Measurements from ENCODE around the gene ASIC2. TPM values are rescaled to one million over a fixed set of nuclear protein-coding genes. Genes with fewer than 3 reads are reported as not detected.

ASIC2 gene
- total and polyA plus RNA-seq, 9 of the 15 experiments (the other 6 are each of a cell fraction or from before 2014, with no cell fraction given): not detected

DNA sequence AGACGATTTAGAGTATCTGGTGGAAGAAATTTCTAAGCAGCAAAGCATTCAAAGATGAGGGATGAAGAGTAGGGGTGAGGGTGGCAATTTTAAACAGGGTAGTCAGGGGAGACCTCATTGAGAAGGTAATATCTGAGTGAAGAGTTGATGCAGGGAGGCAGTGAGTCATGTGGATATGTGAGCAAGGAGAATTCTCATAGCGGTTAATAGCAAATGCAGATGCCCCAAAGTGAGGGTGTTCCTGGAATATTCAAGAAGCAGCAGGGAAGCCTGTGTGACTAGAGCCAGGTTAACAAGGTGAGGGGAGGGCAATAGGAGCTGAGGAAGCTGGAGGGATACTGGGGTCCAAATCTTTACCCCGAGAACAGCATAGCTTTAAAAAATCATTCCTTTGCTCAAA, 187.2 kb downstream of the ASIC2 start:
- DNase-seq (ENCODE audit: extremely low read depth in 1 of 4, low spot score in 3 of 4) (no peak), FAIRE-seq (no peak), ATAC-seq (no peak)
- intact Hi-C loops (cut with micrococcal nuclease) (no loop called here), in situ Hi-C loops (cut with MboI) (no loop called here)
- 0% methylated on average over 3 of the region's 3 CpGs for WGBS (ENCODE audit: insufficient coverage, low coverage, missing lambda C conversion rate)
- Histone ChIP-seq H3K9ac (ENCODE audit: insufficient read depth in 1 of 2, low read depth in 2 of 2, low read length in 2 of 2) (no peak overlapping the region), H3K4me1 (replicated peaks in 1 of 2; ENCODE audit: control insufficient read depth in 2 of 2, insufficient read depth in 2 of 2, low read length in 2 of 2) (no peaks in the 10 kb centered on the region), H3K4me3 (no peak overlapping the region), H3K27me3 (ENCODE audit: control insufficient read depth in 2 of 2, insufficient read depth in 2 of 2, low read length in 2 of 2) (peaks cover 0 to 1% of the 10 kb centered on the region in 2 experiments; a peak in 1 of 5 replicates), H3K27ac (ENCODE audit: extremely low read depth, low read depth, low read length) (no peak overlapping the region), H2AFZ (ENCODE audit: low read depth, low read length) (no peak overlapping the region), H3K36me3 (ENCODE audit: control insufficient read depth, insufficient read depth, low read length) (no peaks in the 10 kb centered on the region), H3K79me2 (ENCODE audit: control insufficient read depth, insufficient read depth, low read length) (no peaks in the 10 kb centered on the region), H4K20me1 (replicated peaks; ENCODE audit: control insufficient read depth, insufficient read depth, low read length) (no peaks in the 10 kb centered on the region), H3K9me3 (replicated peaks; ENCODE audit: control insufficient read depth, insufficient read depth, low read depth, low read length) (no peaks in the 10 kb centered on the region), H3K4me2 (ENCODE audit: insufficient read depth, low read length) (no peak overlapping the region), H3K9me1 (ENCODE audit: control insufficient read depth, insufficient read depth, low read length) (no peaks in the 10 kb centered on the region)
- no peak for TF ChIP-seq SP1 (CRISPR knock-in tag; IDR thresholded peaks at IDR 0.05)
- no peak for TF ChIP-seq TSC22D4 (tag; IDR thresholded peaks at IDR 0.05)
- TF ChIP-seq ZNF780A (CRISPR knock-in tag; IDR thresholded peaks at IDR 0.05): no peak
- BruUV-seq (replicated peaks): no TSS peak
- ChIA-PET CTCF (ENCODE audit: low intra/inter-chr PET ratio) (no interaction called here), POLR2A (no interaction called here)

DNA sequence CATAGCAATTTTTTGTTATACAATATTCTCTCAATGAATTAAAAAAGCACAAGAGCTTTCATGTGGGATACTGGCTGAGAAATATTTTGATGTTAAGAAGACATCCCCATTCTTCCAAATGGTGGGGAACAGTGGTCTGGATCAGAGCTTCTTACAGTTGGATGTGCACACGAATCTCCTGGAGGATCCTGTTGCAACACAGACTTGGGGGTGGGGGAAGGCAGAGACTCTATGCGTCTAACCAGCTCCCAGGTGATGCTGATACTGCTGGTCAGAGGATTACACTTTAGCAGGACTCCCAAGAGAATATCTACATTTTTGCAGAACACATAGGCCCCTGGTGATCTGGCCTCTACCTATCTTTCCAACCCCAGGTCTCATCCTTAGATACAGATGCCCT, 193.2 kb downstream of the ASIC2 start:
- in situ Hi-C loops (cut with MboI): no loop called here
- ChIA-PET CTCF (ENCODE audit: low intra/inter-chr PET ratio) (no interaction called here), POLR2A (interaction anchor here (0.7 kb wide), 1 partner anchor 57 kb away, joined by 4 read pairs; no protein-coding TSS in a partner anchor)
- DNase-seq (ENCODE audit: extremely low read depth in 1 of 4, low spot score in 3 of 4) (no peak), ATAC-seq (no peak), FAIRE-seq (no peak)
- H3K4me1 ChIP-seq (replicated peaks in 1 of 2; ENCODE audit: control insufficient read depth in 2 of 2, insufficient read depth in 2 of 2, low read length in 2 of 2): no peaks in the 10 kb centered on the region
- H3K27ac ChIP-seq (ENCODE audit: extremely low read depth, low read depth, low read length): no peak overlapping the region
- intact Hi-C loops (cut with micrococcal nuclease): no loop called here
- H3K9ac ChIP-seq (ENCODE audit: insufficient read depth in 1 of 2, low read depth in 2 of 2, low read length in 2 of 2): no peak overlapping the region
- H4K20me1 ChIP-seq (replicated peaks; ENCODE audit: control insufficient read depth, insufficient read depth, low read length): no peaks in the 10 kb centered on the region
- 0% methylated on average over 2 of the region's 2 CpGs for WGBS (ENCODE audit: insufficient coverage, low coverage, missing lambda C conversion rate)
- BruUV-seq (replicated peaks): no TSS peak
- no peak overlapping the region for H2AFZ ChIP-seq (ENCODE audit: low read depth, low read length)
- H3K4me3 ChIP-seq: no peak overlapping the region
- H3K9me3 ChIP-seq (replicated peaks; ENCODE audit: control insufficient read depth, insufficient read depth, low read depth, low read length): no peaks in the 10 kb centered on the region
- H3K9me1 ChIP-seq (ENCODE audit: control insufficient read depth, insufficient read depth, low read length): no peaks in the 10 kb centered on the region
- peaks cover 9 to 37% of the 10 kb centered on the region in 2 experiments for H3K27me3 ChIP-seq (ENCODE audit: control insufficient read depth in 2 of 2, insufficient read depth in 2 of 2, low read length in 2 of 2)
- TF ChIP-seq, protein P1, sequence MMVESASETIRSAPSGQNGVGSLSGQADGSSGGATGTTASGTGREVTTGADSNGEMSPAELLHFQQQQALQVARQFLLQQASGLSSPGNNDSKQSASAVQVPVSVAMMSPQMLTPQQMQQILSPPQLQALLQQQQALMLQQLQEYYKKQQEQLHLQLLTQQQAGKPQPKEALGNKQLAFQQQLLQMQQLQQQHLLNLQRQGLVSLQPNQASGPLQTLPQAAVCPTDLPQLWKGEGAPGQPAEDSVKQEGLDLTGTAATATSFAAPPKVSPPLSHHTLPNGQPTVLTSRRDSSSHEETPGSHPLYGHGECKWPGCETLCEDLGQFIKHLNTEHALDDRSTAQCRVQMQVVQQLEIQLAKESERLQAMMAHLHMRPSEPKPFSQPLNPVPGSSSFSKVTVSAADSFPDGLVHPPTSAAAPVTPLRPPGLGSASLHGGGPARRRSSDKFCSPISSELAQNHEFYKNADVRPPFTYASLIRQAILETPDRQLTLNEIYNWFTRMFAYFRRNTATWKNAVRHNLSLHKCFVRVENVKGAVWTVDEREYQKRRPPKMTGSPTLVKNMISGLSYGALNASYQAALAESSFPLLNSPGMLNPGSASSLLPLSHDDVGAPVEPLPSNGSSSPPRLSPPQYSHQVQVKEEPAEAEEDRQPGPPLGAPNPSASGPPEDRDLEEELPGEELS (CRISPR knock-in tag; IDR thresholded peaks at IDR 0.05; ENCODE audit: borderline replicate concordance): no peak
- no peaks in the 10 kb centered on the region for H3K79me2 ChIP-seq (ENCODE audit: control insufficient read depth, insufficient read depth, low read length)
- H3K4me2 ChIP-seq (ENCODE audit: insufficient read depth, low read length): no peak overlapping the region
- H3K36me3 ChIP-seq (ENCODE audit: control insufficient read depth, insufficient read depth, low read length): no peaks in the 10 kb centered on the region
